HCT116 (cell line): ENCODE measurements around the gene BCDIN3D. TPM values are rescaled to one million over a fixed set of nuclear protein-coding genes. Genes with fewer than 3 reads are reported as not detected.
"Not testable (repeated sequence)": the region's sequence is repeated elsewhere in the genome, so short reads cannot be mapped to it uniquely, and the experiment has no call there.

Source experiments
- ATAC-seq: fragments of 200-7000 bp; cut with Tn5 transposase; 2 replicates; pipeline ENCODE4 v1.9.1; 2020; ENCODE audit warnings: mild to moderate bottlenecking, moderate library complexity
- BruUV-seq: library from RNA; stranded (reverse); fragments of 400-500 nt; replicated peaks from 2 replicates; lab custom pipeline; 2021; lab: Mats Ljungman, UMichigan
- CTCF ChIA-PET: fragments of 300-600 bp; sonication (Branson Sonifier 250); formaldehyde crosslinking; loops from one replicate; lab custom pipeline; 2021; ENCODE audit warnings: antibody characterized with exemption; lab: Charles Lee
- POLR2A ChIA-PET: fragments of 300-600, 350-600 bp; sonication (Branson Sonifier 250); formaldehyde crosslinking; loops from one replicate; lab custom pipeline; 2021; ENCODE audit warnings: antibody characterized with exemption; lab: Charles Lee
- RAD21 ChIA-PET, 2 experiments: fragments of 300-600 bp; sonication (Branson Sonifier 250); formaldehyde crosslinking; loops; one replicate each; lab custom pipeline; 2023; ENCODE audit warnings: low total read pairs in 2 of 2; ENCODE audit not compliant: uncharacterized antibody in 2 of 2, unreplicated experiment in 2 of 2, low non-redundant PET in 1 of 2; lab: Charles Lee
- DNase-seq: peaks from one replicate; pipeline ENCODE4 v3.0.0-alpha.2; 2010; ENCODE audit warnings: low read depth, low spot score
- H2AFZ ChIP-seq: fragments of 200-600 bp; shearing (Covaris generic), sonication (generic); 2 replicates; pipeline ENCODE4 v1.6.1; 2017; ENCODE audit warnings: low read depth, mixed run types, mixed read lengths, antibody characterized with exemption, low read length; ENCODE audit not compliant: poor library complexity, severe bottlenecking
- H3K27ac ChIP-seq: 2 replicates; pipeline ENCODE4 v1.5.1; 2012; ENCODE audit warnings: low read depth, low read length
- H3K27me3 ChIP-seq: fragments of 200-600 bp; sonication (generic); 2 replicates; pipeline ENCODE4 v1.6.1; 2016; ENCODE audit warnings: mixed run types, low read length, mixed read lengths; ENCODE audit not compliant: insufficient read depth
- H3K36me3 ChIP-seq, 2 experiments: fragments of 200-500 bp in 1 of 2; fragments of 200-600 bp in 1 of 2; sonication (Bioruptor generic) in 1 of 2; sonication (generic) in 1 of 2; 2 replicates each; pipeline versions ENCODE4 v1.5.1 to v1.6.1; 2014 to 2016; ENCODE audit warnings: low read length in 2 of 2, inconsistent platforms in 1 of 2, mixed read lengths in 1 of 2, mixed run types in 1 of 2; ENCODE audit not compliant: insufficient read depth in 2 of 2, control insufficient read depth in 1 of 2
- H3K4me1 ChIP-seq, 2 experiments: fragments of 200-600 bp in 1 of 2; sonication (generic) in 1 of 2; 2 replicates each; pipeline versions ENCODE4 v1.5.1 to v1.6.1; 2012 to 2017; ENCODE audit warnings: low read length in 2 of 2, inconsistent platforms in 1 of 2, mild to moderate bottlenecking in 1 of 2, mixed read lengths in 1 of 2, mixed run types in 1 of 2, moderate library complexity in 1 of 2; ENCODE audit not compliant: insufficient read depth in 2 of 2, control insufficient read depth in 1 of 2
- H3K4me2 ChIP-seq: fragments of 200-600 bp; sonication (generic); 2 replicates; pipeline ENCODE4 v1.6.1; 2017; ENCODE audit warnings: mixed run types, low read length, mixed read lengths
- H3K4me3 ChIP-seq, 2 experiments: fragments of 200-600 bp in 1 of 2; sonication (generic) in 1 of 2; replicated peaks in 1 of 2; 2 replicates each; pipeline ENCODE4 v1.5.1; 2011 to 2016; ENCODE audit warnings: low read length in 2 of 2, control low read depth in 1 of 2, low read depth in 1 of 2, mild to moderate bottlenecking in 1 of 2, mixed read lengths in 1 of 2, mixed run types in 1 of 2
- H3K79me2 ChIP-seq: fragments of 200-600 bp; sonication (generic); 2 replicates; pipeline ENCODE4 v1.6.1; 2017; ENCODE audit warnings: mild to moderate bottlenecking, mixed run types, low read length, moderate library complexity, mixed read lengths; ENCODE audit not compliant: insufficient read depth
- H3K9ac ChIP-seq: fragments of 200-600 bp; sonication (generic); 2 replicates; pipeline ENCODE4 v1.6.1; 2016; ENCODE audit warnings: low read length, mixed read lengths
- H3K9me2 ChIP-seq: fragments of 200-600 bp; sonication (generic), shearing (Covaris generic); 2 replicates; pipeline ENCODE4 v1.6.1; 2017; ENCODE audit warnings: mixed run types, mild to moderate bottlenecking, moderate library complexity; ENCODE audit not compliant: insufficient read depth
- H3K9me3 ChIP-seq, 2 experiments: fragments of 200-500 bp in 1 of 2; fragments of 200-600 bp in 1 of 2; sonication (Bioruptor generic) in 1 of 2; sonication (generic) in 1 of 2; 2 replicates each; pipeline ENCODE4 v1.6.1; 2014 to 2017; ENCODE audit warnings: low read length in 2 of 2, mixed read lengths in 2 of 2, inconsistent platforms in 1 of 2, low read depth in 1 of 2, mild to moderate bottlenecking in 1 of 2, mixed run types in 1 of 2, moderate library complexity in 1 of 2; ENCODE audit not compliant: control insufficient read depth in 1 of 2, insufficient read depth in 1 of 2
- H4K20me1 ChIP-seq: fragments of 200-600 bp; sonication (generic), shearing (Covaris generic); 2 replicates; pipeline ENCODE4 v1.6.1; 2017; ENCODE audit warnings: mixed run types, mild to moderate bottlenecking, moderate library complexity; ENCODE audit not compliant: insufficient read depth
- CBX3 ChIP-seq: IDR thresholded peaks from 2 replicates; pipeline ENCODE4 v1.6.1; 2012; ENCODE audit warnings: low read depth
- CTCF ChIP-seq, 3 experiments: fragments of 200-600 bp in 1 of 3; sonication (generic) in 1 of 3; IDR thresholded peaks in 2 of 3; conservative IDR thresholded peaks in 1 of 3; 2 replicates each; pipeline ENCODE4 v1.5.1; 2012 to 2017; ENCODE audit warnings: low read depth in 2 of 3, low read length in 2 of 3, antibody characterized with exemption in 1 of 3, borderline replicate concordance in 1 of 3, control low read depth in 1 of 3, mild to moderate bottlenecking in 1 of 3, mixed read lengths in 1 of 3, mixed run types in 1 of 3, moderate library complexity in 1 of 3; ENCODE audit not compliant: insufficient read depth in 1 of 3
- EGR1 ChIP-seq: IDR thresholded peaks from 2 replicates; pipeline ENCODE4 v1.6.1; 2012; ENCODE audit warnings: low read depth
- ELF1 ChIP-seq: IDR thresholded peaks from 2 replicates; pipeline ENCODE4 v1.6.1; 2012; ENCODE audit warnings: low read depth, borderline replicate concordance
- POLR2A ChIP-seq: IDR thresholded peaks from 2 replicates; pipeline ENCODE4 v1.7.0; 2011; ENCODE audit warnings: borderline replicate concordance; ENCODE audit not compliant: insufficient read depth, insufficient read length; ENCODE audit errors: extremely low read depth
- POLR2AphosphoS5 ChIP-seq: IDR thresholded peaks from 2 replicates; pipeline ENCODE4 v1.6.1; 2011; ENCODE audit warnings: mild to moderate bottlenecking, low read depth, low read length, moderate library complexity
- SIN3A ChIP-seq: IDR thresholded peaks from 2 replicates; pipeline ENCODE4 v1.6.1; 2012; ENCODE audit warnings: low read depth
- ZFX ChIP-seq: fragments of 450-650 bp; IDR thresholded peaks from 2 replicates; pipeline ENCODE4 v1.6.1; 2017
- intact Hi-C: fragments of 100-400 bp; cut with micrococcal nuclease; formaldehyde crosslinking; loops from 2 replicates; pipeline ENCODE4 v1.10.0; 2022
- total RNA-seq: library from RNA; stranded (reverse); gene quantifications from one replicate; pipeline ENCODE4 v1.2.1, GENCODE V29; 2021; ENCODE audit not compliant: unreplicated experiment

Gene BCDIN3D
- total RNA-seq, 1 experiment from 2014 or later: 5.7 TPM

DNA sequence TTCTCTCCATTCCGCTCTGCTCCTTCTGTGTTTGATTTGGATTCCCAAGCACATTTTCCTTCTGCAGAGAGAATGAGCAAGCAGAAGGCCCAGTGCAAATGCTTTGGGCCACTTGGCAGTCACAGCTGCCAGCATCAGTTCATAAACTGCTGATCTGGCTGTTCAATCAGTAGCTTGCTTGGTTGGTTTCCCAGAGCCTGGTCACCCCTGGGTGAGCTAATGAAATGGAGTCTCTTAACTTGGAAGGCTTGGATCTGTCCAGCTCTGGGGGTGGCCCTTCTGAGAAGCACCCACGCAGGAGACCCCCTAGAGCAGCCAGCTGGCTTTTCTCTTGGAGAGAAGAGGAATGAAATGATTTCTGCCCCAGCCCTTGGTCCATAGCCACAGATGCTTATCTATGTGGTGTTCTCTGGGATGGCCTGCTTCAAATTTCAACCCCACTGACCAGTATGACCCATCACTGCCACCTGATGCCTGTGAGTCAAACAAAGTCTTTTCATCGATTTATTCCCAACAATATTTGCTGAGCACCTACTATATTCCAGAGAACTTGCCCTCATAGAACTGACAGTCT lies 30.5 kb upstream of the BCDIN3D start (continued):
- no peak for TF ChIP-seq CTCF (IDR thresholded peaks at IDR 0.05 in 2 of 3, conservative IDR thresholded peaks at IDR 0.05 in 1 of 3; ENCODE audit: borderline replicate concordance in 1 of 3, insufficient read depth in 1 of 3, low read depth in 2 of 3, low read length in 2 of 3)
- no peak for TF ChIP-seq POLR2AphosphoS5
- TF ChIP-seq ZFX: no peak

- CTCF ChIA-PET: no interaction called here
- TF ChIP-seq CBX3 (no peak), EGR1 (no peak)
- Histone ChIP-seq H3K27me3 (no peaks in the 10 kb centered on the region), H3K9me3 (peaks cover 0 to 2% of the 10 kb centered on the region in 2 experiments; a peak in 1 of 4 replicates), H3K4me3 (no peak overlapping the region), H3K27ac (no peak overlapping the region), H3K4me1 (no peaks in the 10 kb centered on the region), H2AFZ (no peak overlapping the region), H3K9ac (no peak overlapping the region), H3K79me2 (no peaks in the 10 kb centered on the region), H3K4me2 (no peak overlapping the region), H4K20me1 (no peaks in the 10 kb centered on the region), H3K36me3 (no peaks in the 10 kb centered on the region), H3K9me2 (no peaks in the 10 kb centered on the region)
- BruUV-seq: no TSS peak
- POLR2A ChIA-PET: no interaction called here
- intact Hi-C loops: no loop called here
- ATAC-seq: peak; percentile 32; the same call in 1 of the 2 replicates
- no peak for DNase-seq
- RAD21 ChIA-PET: no interaction called here
Measured at GRCh38 chr12:49872781-49873181, 29.9 kb upstream of the BCDIN3D start.

DNA sequence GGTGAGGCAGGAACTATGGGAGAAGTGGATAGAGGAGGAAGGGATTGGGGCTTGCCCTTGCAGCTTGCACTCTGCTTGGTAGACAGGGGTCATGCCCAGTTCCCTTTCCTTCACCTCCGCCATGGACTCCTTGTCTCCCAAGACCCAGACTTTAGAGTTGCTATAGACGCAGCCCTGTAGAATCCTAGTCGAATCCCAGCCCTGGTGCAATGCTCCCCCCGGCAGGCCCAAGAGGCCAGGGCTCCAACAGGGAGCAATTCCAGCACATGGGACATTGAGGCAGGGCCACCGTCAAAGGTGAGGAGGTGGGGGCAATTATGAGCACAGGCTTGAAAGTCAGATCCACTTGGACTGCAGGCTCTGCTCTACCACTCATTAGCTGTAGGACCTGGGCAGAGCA lies 29.5 kb upstream of the BCDIN3D start:
- ChIA-PET RAD21 (no interaction called here), CTCF (no interaction called here), POLR2A (no interaction called here)
- H4K20me1 ChIP-seq: no peaks in the 10 kb centered on the region
- H3K4me1 ChIP-seq: peaks cover 0 to 4% of the 10 kb centered on the region in 2 experiments; a peak in 1 of 4 replicates
- no peaks in the 10 kb centered on the region for H3K9me3 ChIP-seq
- no peaks in the 10 kb centered on the region for H3K36me3 ChIP-seq
- TF ChIP-seq POLR2A: no peak
- no peak for TF ChIP-seq ELF1
- TF ChIP-seq SIN3A: no peak
- no peak for TF ChIP-seq POLR2AphosphoS5
- DNase-seq: no peak
- no peak overlapping the region for H3K4me2 ChIP-seq
- H3K27me3 ChIP-seq: no peaks in the 10 kb centered on the region
- H3K79me2 ChIP-seq: no peaks in the 10 kb centered on the region
- no peak overlapping the region for H3K27ac ChIP-seq
- no peak overlapping the region for H3K4me3 ChIP-seq
- no peak overlapping the region for H2AFZ ChIP-seq
- H3K9ac ChIP-seq: no peak overlapping the region
- intact Hi-C loops: no loop called here
- ATAC-seq: no peak
- no peaks in the 10 kb centered on the region for H3K9me2 ChIP-seq
- no TSS peak for BruUV-seq

DNA sequence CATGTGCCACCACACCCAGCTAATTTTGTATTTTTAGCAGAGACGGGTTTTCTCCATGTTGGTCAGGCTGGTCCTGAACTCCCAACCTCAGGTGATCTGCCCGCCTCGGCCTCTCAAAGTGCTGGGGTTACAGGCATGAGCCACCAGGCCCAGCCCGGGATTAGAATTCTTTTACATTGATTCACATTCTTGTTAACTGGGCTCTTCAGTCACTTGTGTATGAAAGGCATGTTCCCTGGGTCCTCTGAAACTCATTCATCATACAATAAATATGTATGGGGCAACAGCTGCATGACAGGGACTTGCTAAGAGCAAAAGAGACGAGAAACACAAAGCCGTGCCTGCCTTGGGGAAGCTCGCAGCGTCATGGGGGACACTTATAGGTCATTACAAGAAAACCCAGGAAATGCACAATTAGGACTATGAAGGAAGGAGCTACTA lies 28.9 kb upstream of the BCDIN3D start:
- H2AFZ ChIP-seq, H3K27ac ChIP-seq, H3K9me3 ChIP-seq, H3K4me3 ChIP-seq, POLR2A ChIA-PET, intact Hi-C loops, H3K4me1 ChIP-seq, ATAC-seq, H3K79me2 ChIP-seq, H3K4me2 ChIP-seq, H4K20me1 ChIP-seq, BruUV-seq, H3K27me3 ChIP-seq, DNase-seq, H3K9ac ChIP-seq, RAD21 ChIA-PET, H3K36me3 ChIP-seq, CTCF ChIA-PET, H3K9me2 ChIP-seq: not testable (repeated sequence)
